K562 (cell line): ENCODE measurements around the gene CCDC85B. TPM values are rescaled to one million over a fixed set of nuclear protein-coding genes. Genes with fewer than 3 reads are reported as not detected.
A peak's percentile ranks its signal among the peaks of the same experiment; 100 is the strongest.

ENCODE experiments used
- ARNT ChIP-seq, 2 experiments: fragments of 450-650 bp; IDR thresholded peaks; 2 replicates each; pipeline ENCODE4 v1.6.1; 2016; ENCODE audit warnings: mild to moderate bottlenecking in 1 of 2
- BHLHE40 ChIP-seq: IDR thresholded peaks from 2 replicates; pipeline ENCODE4 v1.6.1; 2011; ENCODE audit warnings: low read length, improper control_type of control experiment
- CBX1 ChIP-seq: sonication (generic); IDR thresholded peaks from 2 replicates; pipeline ENCODE4 v1.6.1; 2016; ENCODE audit warnings: antibody characterized with exemption, low read depth, mild to moderate bottlenecking
- CBX2 ChIP-seq: fragments of 200-600 bp; sonication (generic); IDR thresholded peaks from one replicate; pipeline ENCODE4 v1.6.1; 2012; ENCODE audit warnings: mild to moderate bottlenecking, low read length, inconsistent platforms; ENCODE audit not compliant: insufficient read depth, poor library complexity, severe bottlenecking
- DMBX1 ChIP-seq: fragments of 250-450 bp; sonication (Bioruptor Pico); IDR thresholded peaks from 2 replicates; pipeline ENCODE4 v1.8.0; 2022; ENCODE audit warnings: inconsistent platforms, mild to moderate bottlenecking, moderate library complexity, borderline replicate concordance
- HSF4 ChIP-seq: fragments of 250-450 bp; sonication (Bioruptor Pico); IDR thresholded peaks from 2 replicates; pipeline ENCODE4 v2.1.2; 2022; ENCODE audit warnings: mild to moderate bottlenecking, moderate library complexity, borderline replicate concordance
- ILK ChIP-seq: fragments of 450-650 bp; IDR thresholded peaks from 2 replicates; pipeline ENCODE4 v1.6.1; 2016; ENCODE audit warnings: missing genetic modification characterization, low read depth, mild to moderate bottlenecking, missing compliant biosample characterization, moderate library complexity, borderline replicate concordance
- JUND ChIP-seq, 2 experiments: IDR thresholded peaks; 2 replicates in 1 of 2; 3 replicates in 1 of 2; pipeline ENCODE4 v1.6.1; 2011; ENCODE audit warnings: borderline replicate concordance in 2 of 2, low read depth in 2 of 2, low read length in 2 of 2, improper control_type of control experiment in 1 of 2, missing biosample characterization in 1 of 2, missing genetic modification characterization in 1 of 2, missing genetic modification reagents in 1 of 2
- NCOR1 ChIP-seq: fragments of 450-650 bp; IDR thresholded peaks from 2 replicates; pipeline ENCODE4 v1.6.1; 2016; ENCODE audit warnings: mild to moderate bottlenecking, moderate library complexity
- NR3C1 ChIP-seq: sonication (generic); formaldehyde crosslinking; IDR thresholded peaks from 2 replicates; pipeline ENCODE4 v1.8.1; 2022; ENCODE audit warnings: missing genetic modification reagents
- PTTG1 ChIP-seq: fragments of 450-650 bp; IDR thresholded peaks from 2 replicates; pipeline ENCODE4 v1.6.1; 2016; ENCODE audit warnings: low read depth, mild to moderate bottlenecking, missing genetic modification characterization, missing compliant biosample characterization
- RAD21 ChIP-seq, 2 experiments: fragments of 250-450 bp in 1 of 2; fragments of 450-650 bp in 1 of 2; sonication (Bioruptor Pico) in 1 of 2; formaldehyde crosslinking in 1 of 2; IDR thresholded peaks in 1 of 2; conservative IDR thresholded peaks in 1 of 2; 2 replicates each; pipeline versions ENCODE4 v1.4.0 to v1.8.0; 2020 to 2022; ENCODE audit warnings: mild to moderate bottlenecking in 2 of 2, moderate library complexity in 1 of 2
- RFX1 ChIP-seq: fragments of 450-650 bp; IDR thresholded peaks from 2 replicates; pipeline ENCODE4 v1.6.1; 2016; ENCODE audit warnings: mild to moderate bottlenecking, moderate library complexity
- SETDB1 ChIP-seq: IDR thresholded peaks from one replicate; pipeline ENCODE4 v1.6.1; 2012; ENCODE audit warnings: low read length, control low read depth, inconsistent platforms
- SMAD3 ChIP-seq: fragments of 450-650 bp; formaldehyde crosslinking; conservative IDR thresholded peaks from 2 replicates; pipeline ENCODE4 v1.4.0; 2020; ENCODE audit warnings: mild to moderate bottlenecking
- TAF9B ChIP-seq: fragments of 450-650 bp; IDR thresholded peaks from 2 replicates; pipeline ENCODE4 v1.6.1; 2018; ENCODE audit warnings: mild to moderate bottlenecking; ENCODE audit not compliant: partially characterized antibody
- TFAM ChIP-seq: fragments of 250-450 bp; sonication (Bioruptor Pico); conservative IDR thresholded peaks from 2 replicates; pipeline ENCODE4 v1.5.0; 2021; ENCODE audit warnings: mild to moderate bottlenecking, moderate library complexity
- U2AF2 ChIP-seq: fragments of 200-400 bp; formaldehyde crosslinking; optimal IDR thresholded peaks from 2 replicates; pipeline ENCODE3; 2017; ENCODE audit warnings: low read depth, mild to moderate bottlenecking, low read length
- ZC3H8 ChIP-seq: fragments of 450-650 bp; IDR thresholded peaks from 2 replicates; pipeline ENCODE4 v1.6.1; 2017
- ZNF121 ChIP-seq: sonication (generic); formaldehyde crosslinking; conservative IDR thresholded peaks from 2 replicates; pipeline ENCODE4 v1.8.0; 2022; ENCODE audit warnings: missing genetic modification reagents
- ZNF3 ChIP-seq: fragments of 250-450 bp; sonication (Bioruptor Pico); IDR thresholded peaks from 2 replicates; pipeline ENCODE4 v1.5.0; 2021; ENCODE audit warnings: mild to moderate bottlenecking, moderate library complexity
- ZNF644 ChIP-seq: fragments of 200-800 bp; sonication (Bioruptor generic); IDR thresholded peaks from 2 replicates; pipeline ENCODE4 v1.6.1; 2016; ENCODE audit warnings: low read depth, missing genetic modification characterization, missing compliant biosample characterization
- ZNF699 ChIP-seq: fragments of 250-450 bp; sonication (Bioruptor Pico); IDR thresholded peaks from 2 replicates; pipeline ENCODE4 v1.8.0; 2021; ENCODE audit warnings: mild to moderate bottlenecking, moderate library complexity; ENCODE audit not compliant: insufficient replicate concordance
- ZNF79 ChIP-seq: fragments of 250-450 bp; sonication (Bioruptor Pico); IDR thresholded peaks from 2 replicates; pipeline ENCODE4 v1.4.0; 2020; ENCODE audit warnings: low read depth, mild to moderate bottlenecking, moderate library complexity
- polyA plus RNA-seq, 8 experiments: library from polyadenylated mRNA; depleted of rRNA in 4 of 8; stranded (reverse) in 5 of 8; unstranded in 3 of 8; fragments of >200 nt; fragmentation: Nextera tagmentation in 2 of 8; fragmentation: Illumina TruSeq in 1 of 8; extraction: Ambion mirVana in 2 of 8; extraction: Trizol in 1 of 8; gene quantifications; 2 replicates each; pipeline versions ENCODE4 v1.2.1 to v1.2.3, GENCODE V29; 2011 to 2014; ENCODE audit warnings: inconsistent platforms in 1 of 8, missing spikeins in 1 of 8
- total RNA-seq, 7 experiments: library from RNA; depleted of rRNA in 6 of 7; stranded (reverse); fragments of >200 nt in 6 of 7; fragmentation: Illumina TruSeq in 2 of 7; extraction: Trizol in 2 of 7; gene quantifications; 2 replicates each; pipeline versions ENCODE4 v1.2.1 to v1.2.3, GENCODE V29; 2011 to 2021; ENCODE audit warnings: low replicate concordance in 1 of 7
- TF ChIP-seq, protein P1 (sequence below): fragments of 150-350 bp; IDR thresholded peaks from 2 replicates; pipeline ENCODE4 v1.6.1; 2014; ENCODE audit warnings: low read depth, mild to moderate bottlenecking, low read length, borderline replicate concordance
- TF ChIP-seq, protein P2 (sequence below): sonication (generic); formaldehyde crosslinking; IDR thresholded peaks from 2 replicates; pipeline ENCODE4 v1.8.0; 2022; ENCODE audit warnings: missing genetic modification reagents, mild to moderate bottlenecking, borderline replicate concordance

The CCDC85B gene
- total and polyA plus RNA-seq, 9 of the 15 experiments (the other 6 are each of a cell fraction or from before 2014, with no cell fraction given), result 0.14 to 138 (median 6.2) TPM

DNA sequence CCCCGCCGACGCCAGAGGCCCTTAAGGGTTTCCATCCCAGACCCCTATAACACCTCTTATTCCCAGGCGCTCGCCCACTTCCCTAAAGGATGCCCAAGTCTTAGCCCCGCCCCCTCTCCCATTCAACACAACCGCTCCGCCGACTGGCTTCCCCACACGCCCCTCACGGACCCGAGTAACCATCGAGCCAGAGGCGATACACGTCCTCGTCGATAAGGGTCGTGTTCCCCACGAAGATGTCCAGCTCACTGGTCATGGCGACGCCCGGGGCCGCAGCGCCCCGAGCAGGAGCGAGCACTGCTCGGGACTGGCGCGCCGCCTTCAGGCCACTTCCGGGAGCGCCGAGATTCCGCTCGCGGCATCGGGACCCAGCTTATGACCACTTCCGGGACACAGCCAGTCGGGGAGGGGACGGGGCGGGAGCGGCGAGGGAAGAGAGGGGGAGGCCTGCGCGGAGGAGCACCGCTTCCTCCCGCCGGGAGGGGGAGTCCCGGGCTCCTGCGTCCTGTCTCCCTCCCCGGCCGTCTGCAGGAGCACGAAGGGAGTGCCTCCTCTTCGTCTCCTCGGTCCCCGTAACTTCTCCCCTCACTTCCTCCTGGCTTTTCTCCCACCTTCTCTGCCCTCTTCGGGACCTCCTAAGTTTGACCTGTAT is 2.2 kb upstream of the CCDC85B start, which contains the start of gene FIBP (continued):
- TF ChIP-seq, protein P1, sequence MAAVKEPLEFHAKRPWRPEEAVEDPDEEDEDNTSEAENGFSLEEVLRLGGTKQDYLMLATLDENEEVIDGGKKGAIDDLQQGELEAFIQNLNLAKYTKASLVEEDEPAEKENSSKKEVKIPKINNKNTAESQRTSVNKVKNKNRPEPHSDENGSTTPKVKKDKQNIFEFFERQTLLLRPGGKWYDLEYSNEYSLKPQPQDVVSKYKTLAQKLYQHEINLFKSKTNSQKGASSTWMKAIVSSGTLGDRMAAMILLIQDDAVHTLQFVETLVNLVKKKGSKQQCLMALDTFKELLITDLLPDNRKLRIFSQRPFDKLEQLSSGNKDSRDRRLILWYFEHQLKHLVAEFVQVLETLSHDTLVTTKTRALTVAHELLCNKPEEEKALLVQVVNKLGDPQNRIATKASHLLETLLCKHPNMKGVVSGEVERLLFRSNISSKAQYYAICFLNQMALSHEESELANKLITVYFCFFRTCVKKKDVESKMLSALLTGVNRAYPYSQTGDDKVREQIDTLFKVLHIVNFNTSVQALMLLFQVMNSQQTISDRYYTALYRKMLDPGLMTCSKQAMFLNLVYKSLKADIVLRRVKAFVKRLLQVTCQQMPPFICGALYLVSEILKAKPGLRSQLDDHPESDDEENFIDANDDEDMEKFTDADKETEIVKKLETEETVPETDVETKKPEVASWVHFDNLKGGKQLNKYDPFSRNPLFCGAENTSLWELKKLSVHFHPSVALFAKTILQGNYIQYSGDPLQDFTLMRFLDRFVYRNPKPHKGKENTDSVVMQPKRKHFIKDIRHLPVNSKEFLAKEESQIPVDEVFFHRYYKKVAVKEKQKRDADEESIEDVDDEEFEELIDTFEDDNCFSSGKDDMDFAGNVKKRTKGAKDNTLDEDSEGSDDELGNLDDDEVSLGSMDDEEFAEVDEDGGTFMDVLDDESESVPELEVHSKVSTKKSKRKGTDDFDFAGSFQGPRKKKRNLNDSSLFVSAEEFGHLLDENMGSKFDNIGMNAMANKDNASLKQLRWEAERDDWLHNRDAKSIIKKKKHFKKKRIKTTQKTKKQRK, result no peak
- TF ChIP-seq SMAD3 (CRISPR knock-in tag), result no peak
- peak; percentile 55 for TF ChIP-seq NCOR1
- no peak for TF ChIP-seq ZNF3 (CRISPR knock-in tag)
- no peak for TF ChIP-seq ILK
- no peak for TF ChIP-seq NR3C1 (CRISPR knock-in tag)
- peak; percentile 60 to 67 for TF ChIP-seq RAD21 (CRISPR knock-in tag; conservative IDR thresholded peaks at IDR 0.05 in 1 of 2, IDR thresholded peaks at IDR 0.05 in 1 of 2)
- TF ChIP-seq CBX2, result no peak
- TF ChIP-seq, protein P2, sequence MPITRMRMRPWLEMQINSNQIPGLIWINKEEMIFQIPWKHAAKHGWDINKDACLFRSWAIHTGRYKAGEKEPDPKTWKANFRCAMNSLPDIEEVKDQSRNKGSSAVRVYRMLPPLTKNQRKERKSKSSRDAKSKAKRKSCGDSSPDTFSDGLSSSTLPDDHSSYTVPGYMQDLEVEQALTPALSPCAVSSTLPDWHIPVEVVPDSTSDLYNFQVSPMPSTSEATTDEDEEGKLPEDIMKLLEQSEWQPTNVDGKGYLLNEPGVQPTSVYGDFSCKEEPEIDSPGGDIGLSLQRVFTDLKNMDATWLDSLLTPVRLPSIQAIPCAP (CRISPR knock-in tag), result no peak
- TF ChIP-seq PTTG1 (tag), result no peak
- TF ChIP-seq ZNF644 (tag), result no peak
- TF ChIP-seq ZNF121 (CRISPR knock-in tag), result no peak
- no peak for TF ChIP-seq ZNF79
- no peak for TF ChIP-seq ZNF699 (CRISPR knock-in tag)
- no peak for TF ChIP-seq SETDB1
- no peak for TF ChIP-seq U2AF2
- peak; percentile 22; the same call in 1 of the 2 replicates for TF ChIP-seq BHLHE40
- no peak for TF ChIP-seq ZC3H8
- no peak for TF ChIP-seq JUND (IDR thresholded peaks at IDR 0.05; ENCODE audit: borderline replicate concordance, low read depth, low read length)
- no peak; the same call in 2 of the 3 replicates for TF ChIP-seq JUND (tag; IDR thresholded peaks at IDR 0.05; ENCODE audit: borderline replicate concordance, low read depth, low read length)
- no peak for TF ChIP-seq TFAM (CRISPR knock-in tag)
- TF ChIP-seq HSF4 (CRISPR knock-in tag), result no peak
- TF ChIP-seq TAF9B, result no peak
- no peak for TF ChIP-seq ARNT (IDR thresholded peaks at IDR 0.05)
- no peak for TF ChIP-seq RFX1
- no peak for TF ChIP-seq DMBX1 (CRISPR knock-in tag)
- TF ChIP-seq CBX1, result peak; percentile 75
